Activated CD4-positive, alpha-beta T cell treated with anti-CD3 and anti-CD28 coated beads for 36 hours (primary cell): ENCODE data around the gene CYLD. TPM values are rescaled to one million over a fixed set of nuclear protein-coding genes. Genes with fewer than 3 reads are reported as not detected.
A peak's percentile ranks its signal among the peaks of the same experiment; 100 is the strongest.

ENCODE experiments used
- ATAC-seq: fragments of 200-7000 bp; cut with Tn5 transposase; one replicate; pipeline ENCODE4 v1.10.0; 2021; ENCODE audit warnings: mild to moderate bottlenecking, moderate library complexity
- CTCF ChIA-PET: fragments of 350-600 bp; sonication (Branson Sonifier 250); formaldehyde crosslinking; loops from one replicate; lab custom pipeline; 2021; ENCODE audit warnings: antibody characterized with exemption; lab: Charles Lee
- POLR2A ChIA-PET: fragments of 350-600 bp; sonication (Branson Sonifier 250); formaldehyde crosslinking; loops from one replicate; lab custom pipeline; 2021; ENCODE audit warnings: antibody characterized with exemption, inconsistent platforms; lab: Charles Lee
- DNase-seq: peaks from one replicate; pipeline ENCODE4 v3.0.0-alpha.2; 2020
- H3K27ac Mint-ChIP-seq: one replicate; pipeline ENCODE4 v1.8.0; 2021; ENCODE audit warnings: mixed read lengths
- H3K27me3 Mint-ChIP-seq: one replicate; pipeline ENCODE4 v1.8.0; 2021; ENCODE audit warnings: mixed read lengths
- H3K36me3 Mint-ChIP-seq: one replicate; pipeline ENCODE4 v1.8.0; 2021; ENCODE audit warnings: low read depth, mixed read lengths
- H3K4me1 Mint-ChIP-seq: one replicate; pipeline ENCODE4 v1.8.0; 2021; ENCODE audit warnings: mixed read lengths
- H3K4me3 Mint-ChIP-seq: one replicate; pipeline ENCODE4 v1.8.0; 2021; ENCODE audit warnings: mild to moderate bottlenecking, moderate library complexity, mixed read lengths
- H3K9me3 Mint-ChIP-seq: one replicate; pipeline ENCODE4 v1.8.0; 2021; ENCODE audit warnings: low read depth, mixed read lengths
- intact Hi-C, 2 experiments: fragments of 100-400 bp; cut with DNase I in 1 of 2; cut with micrococcal nuclease in 1 of 2; formaldehyde crosslinking; loops; one replicate each; pipeline versions ENCODE4 v1.14.2 to v1.15.1; 2022 to 2024; cut with DNase I, micrococcal nuclease
- total RNA-seq, 2 experiments: library from RNA; stranded (reverse); gene quantifications; one replicate each; pipeline ENCODE4 v1.2.3, GENCODE V29; 2021

The CYLD gene
- total RNA-seq, 2 experiments from 2014 or later, result 72.4 to 92.8 TPM

- peak overlapping the region; percentile 55 for H3K27ac Mint-ChIP-seq
- no peaks in the 10 kb centered on the region for H3K27me3 Mint-ChIP-seq
- peaks cover 71% of the 10 kb centered on the region for H3K4me1 Mint-ChIP-seq
- peaks cover 42% of the 10 kb centered on the region for H3K36me3 Mint-ChIP-seq
- CTCF ChIA-PET, result interaction anchor here (1.0 to 2.5 kb wide), 8 partner anchors 9 to 429 kb away, joined by 3 to 16 read pairs (median 4); no protein-coding TSS in a partner anchor
- POLR2A ChIA-PET, result interaction anchor here (0.6 to 0.7 kb wide), 2 partner anchors 58 to 736 kb away, joined by 3 read pairs; no protein-coding TSS in a partner anchor
- H3K9me3 Mint-ChIP-seq, result peaks cover 2% of the 10 kb centered on the region
- ATAC-seq (no peak), DNase-seq (no peak)
- intact Hi-C loops, result no loop called here
- no peak overlapping the region for H3K4me3 Mint-ChIP-seq
These were observed 14.6 kb downstream of the CYLD start for GRCh38 chr16:50756473-50756872.

- Mint-ChIP-seq H3K9me3 (peaks cover 7% of the 10 kb centered on the region), H3K4me3 (no peak overlapping the region), H3K4me1 (peaks cover 84% of the 10 kb centered on the region), H3K27me3 (no peaks in the 10 kb centered on the region), H3K27ac (peak overlapping the region; percentile 3), H3K36me3 (peaks cover 50% of the 10 kb centered on the region)
- ChIA-PET POLR2A (no interaction called here), CTCF (interaction anchor here (1.6 kb wide), 1 partner anchor 45 kb away, joined by 6 read pairs; no protein-coding TSS in a partner anchor)
- no peak for ATAC-seq
- intact Hi-C loops, result no loop called here
- DNase-seq, result no peak
These were observed 19.4 kb downstream of the CYLD start for GRCh38 chr16:50761267-50761666.

GRCh38 chr16:50762241-50762640 lies 20.4 kb downstream of the CYLD start:
- H3K4me3 Mint-ChIP-seq, result no peak overlapping the region
- no peaks in the 10 kb centered on the region for H3K27me3 Mint-ChIP-seq
- intact Hi-C loops, result no loop called here
- CTCF ChIA-PET, result interaction anchor here (0.7 to 1.3 kb wide), 4 partner anchors 16 to 95 kb away, joined by 3 read pairs; partner anchors contain the start of gene CYLD
- peaks cover 87% of the 10 kb centered on the region for H3K4me1 Mint-ChIP-seq
- ATAC-seq (no peak), DNase-seq (no peak)
- peaks cover 58% of the 10 kb centered on the region for H3K36me3 Mint-ChIP-seq
- peaks cover 14% of the 10 kb centered on the region for H3K9me3 Mint-ChIP-seq
- H3K27ac Mint-ChIP-seq, result peak overlapping the region; percentile 14
- POLR2A ChIA-PET, result interaction anchor here (1.0 kb wide), 1 partner anchor 95 kb away, joined by 4 read pairs; no protein-coding TSS in a partner anchor

GRCh38 chr16:50763211-50763610 lies 21.3 kb downstream of the CYLD start:
- peaks cover 14% of the 10 kb centered on the region for H3K9me3 Mint-ChIP-seq
- no peak overlapping the region for H3K4me3 Mint-ChIP-seq
- H3K36me3 Mint-ChIP-seq, result peaks cover 58% of the 10 kb centered on the region
- H3K27me3 Mint-ChIP-seq, result no peaks in the 10 kb centered on the region
- peaks cover 91% of the 10 kb centered on the region for H3K4me1 Mint-ChIP-seq
- peak overlapping the region; percentile 62 for H3K27ac Mint-ChIP-seq
- ChIA-PET CTCF (interaction anchor here (0.7 to 1.5 kb wide), 4 partner anchors 22 to 96 kb away, joined by 3 to 4 read pairs (median 3); partner anchors contain the start of gene CYLD), POLR2A (interaction anchor here (1.0 kb wide), 1 partner anchor 96 kb away, joined by 4 read pairs; no protein-coding TSS in a partner anchor)
- intact Hi-C loops, result no loop called here
- no peak for ATAC-seq
- DNase-seq, result no peak

- Mint-ChIP-seq H3K27me3 (no peaks in the 10 kb centered on the region), H3K4me1 (peaks cover 95% of the 10 kb centered on the region), H3K4me3 (peak overlapping the region; percentile 34), H3K9me3 (peaks cover 20% of the 10 kb centered on the region), H3K27ac (peak overlapping the region; percentile 92), H3K36me3 (peaks cover 69% of the 10 kb centered on the region)
- ATAC-seq, result peak; percentile 84
- POLR2A ChIA-PET, result interaction anchor here (0.6 to 1.7 kb wide), 5 partner anchors 21 to 492 kb away, joined by 4 to 5 read pairs (median 4); partner anchors contain the start of gene CYLD
- intact Hi-C loops, result loop anchor here (1.0 to 5.0 kb wide), 3 partner anchors 13 to 488 kb away; no protein-coding TSS in a partner anchor
- no peak for DNase-seq
- CTCF ChIA-PET, result interaction anchor here (0.6 to 3.3 kb wide), 20 partner anchors 11 to 614 kb away, joined by 3 to 21 read pairs (median 3); partner anchors contain the start of genes CYLD and SNX20
These were observed 23.4 kb downstream of the CYLD start for GRCh38 chr16:50765260-50765659.

GRCh38 chr16:50765861-50766260 lies 24.0 kb downstream of the CYLD start:
- ChIA-PET POLR2A (interaction anchor here (0.6 to 1.7 kb wide), 6 partner anchors 21 to 492 kb away, joined by 3 to 5 read pairs (median 4); partner anchors contain the start of gene CYLD), CTCF (interaction anchor here (0.6 to 3.3 kb wide), 20 partner anchors 11 to 614 kb away, joined by 3 to 21 read pairs (median 3); partner anchors contain the start of genes CYLD and SNX20)
- peak; percentile 23 for ATAC-seq
- Mint-ChIP-seq H3K9me3 (peaks cover 20% of the 10 kb centered on the region), H3K27me3 (no peaks in the 10 kb centered on the region), H3K36me3 (peaks cover 68% of the 10 kb centered on the region), H3K27ac (peak overlapping the region; percentile 92), H3K4me1 (peaks cover 94% of the 10 kb centered on the region), H3K4me3 (peak overlapping the region; percentile 34)
- intact Hi-C loops, result loop anchor here (1.0 to 5.0 kb wide), 3 partner anchors 12 to 489 kb away; no protein-coding TSS in a partner anchor
- DNase-seq, result no peak

- peak overlapping the region; percentile 78 for H3K27ac Mint-ChIP-seq
- intact Hi-C loops, result loop anchor here in 1 of 2 experiments (5.0 kb wide), 1 partner anchor 490 kb away; no protein-coding TSS in a partner anchor
- H3K9me3 Mint-ChIP-seq, result peaks cover 20% of the 10 kb centered on the region
- H3K36me3 Mint-ChIP-seq, result peaks cover 73% of the 10 kb centered on the region
- ChIA-PET CTCF (interaction anchor here (1.2 to 3.3 kb wide), 7 partner anchors 9 to 102 kb away, joined by 3 to 21 read pairs (median 6); no protein-coding TSS in a partner anchor), POLR2A (interaction anchor here (0.6 kb wide), 1 partner anchor 14 kb away, joined by 3 read pairs; no protein-coding TSS in a partner anchor)
- no peak overlapping the region for H3K4me3 Mint-ChIP-seq
- H3K27me3 Mint-ChIP-seq, result no peaks in the 10 kb centered on the region
- DNase-seq, result no peak
- peaks cover 93% of the 10 kb centered on the region for H3K4me1 Mint-ChIP-seq
- ATAC-seq, result no peak
These were observed 25.3 kb downstream of the CYLD start for GRCh38 chr16:50767197-50767596.

GRCh38 chr16:50771366-50771765 lies 29.5 kb downstream of the CYLD start:
- intact Hi-C loops, result no loop called here
- ChIA-PET CTCF (interaction anchor here (1.3 kb wide), 1 partner anchor 9 kb away, joined by 3 read pairs; no protein-coding TSS in a partner anchor), POLR2A (interaction anchor here (0.7 kb wide), 1 partner anchor 468 kb away, joined by 3 read pairs; no protein-coding TSS in a partner anchor)
- Mint-ChIP-seq H3K9me3 (peaks cover 12% of the 10 kb centered on the region), H3K4me1 (peaks cover 77% of the 10 kb centered on the region), H3K27ac (no peak overlapping the region), H3K36me3 (peaks cover 55% of the 10 kb centered on the region), H3K4me3 (no peak overlapping the region), H3K27me3 (no peaks in the 10 kb centered on the region)
- ATAC-seq (peak; percentile 44), DNase-seq (no peak)

GRCh38 chr16:50774405-50774804 lies 32.5 kb downstream of the CYLD start:
- intact Hi-C loops, result no loop called here
- Mint-ChIP-seq H3K36me3 (peaks cover 46% of the 10 kb centered on the region), H3K9me3 (peaks cover 3% of the 10 kb centered on the region), H3K4me1 (peaks cover 66% of the 10 kb centered on the region), H3K27ac (no peak overlapping the region), H3K4me3 (no peak overlapping the region), H3K27me3 (no peaks in the 10 kb centered on the region)
- DNase-seq (no peak), ATAC-seq (no peak)
- POLR2A ChIA-PET, result no interaction called here
- CTCF ChIA-PET, result interaction anchor here (2.5 kb wide), 1 partner anchor 32 kb away, joined by 14 read pairs; no protein-coding TSS in a partner anchor

- CTCF ChIA-PET, result interaction anchor here (2.5 kb wide), 1 partner anchor 31 kb away, joined by 14 read pairs; no protein-coding TSS in a partner anchor
- ATAC-seq (no peak), DNase-seq (no peak)
- Mint-ChIP-seq H3K36me3 (peaks cover 48% of the 10 kb centered on the region), H3K27me3 (no peaks in the 10 kb centered on the region), H3K9me3 (no peaks in the 10 kb centered on the region), H3K4me3 (no peak overlapping the region), H3K27ac (no peak overlapping the region), H3K4me1 (peaks cover 66% of the 10 kb centered on the region)
- intact Hi-C loops, result no loop called here
- POLR2A ChIA-PET, result no interaction called here
These were observed 33.1 kb downstream of the CYLD start for GRCh38 chr16:50774960-50775359.

- peaks cover 47% of the 10 kb centered on the region for H3K36me3 Mint-ChIP-seq
These were observed 34.2 kb downstream of the CYLD start for GRCh38 chr16:50776037-50776436.

More at GRCh38 chr16:50776037-50776436, 34.2 kb downstream of the CYLD start:
- no peak overlapping the region for H3K4me3 Mint-ChIP-seq
- H3K27ac Mint-ChIP-seq, result no peak overlapping the region
- H3K27me3 Mint-ChIP-seq, result no peaks in the 10 kb centered on the region
- CTCF ChIA-PET, result interaction anchor here (0.6 to 3.4 kb wide), 9 partner anchors 8 to 111 kb away, joined by 3 to 24 read pairs (median 8); no protein-coding TSS in a partner anchor
- POLR2A ChIA-PET, result no interaction called here
- peaks cover 66% of the 10 kb centered on the region for H3K4me1 Mint-ChIP-seq
- intact Hi-C loops, result no loop called here
- ATAC-seq, result no peak
- no peak for DNase-seq
- H3K9me3 Mint-ChIP-seq, result no peaks in the 10 kb centered on the region
